Measurements from ENCODE around the gene TBCD. TPM values are rescaled to one million over a fixed set of nuclear protein-coding genes. Genes with fewer than 3 reads are reported as not detected.
A peak's percentile ranks its signal among the peaks of the same experiment; 100 is the strongest.

TBCD gene
- total and polyA plus RNA-seq, 9 of the 15 experiments (the other 6 are each of a cell fraction or from before 2014, with no cell fraction given) = 8.9 to 98.5 (median 28.0) TPM

DNA sequence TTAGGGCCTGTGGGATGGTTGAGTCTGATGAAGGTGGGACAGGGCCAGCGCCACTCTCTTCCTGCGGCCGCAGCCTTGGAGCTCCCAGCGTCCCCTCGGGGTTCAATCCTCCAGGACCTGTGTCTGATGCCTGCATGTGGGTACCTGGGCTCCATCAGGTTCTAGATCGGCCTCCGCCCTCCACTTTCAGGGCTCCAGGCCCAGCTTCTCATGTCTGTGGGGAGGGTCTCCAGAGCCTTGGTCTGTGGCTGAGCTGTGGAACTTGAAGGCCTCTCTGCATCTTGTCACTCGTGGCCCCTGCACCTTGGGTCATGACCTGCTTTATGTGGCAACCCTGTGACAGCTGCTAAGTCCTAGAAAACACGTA, 177.8 kb downstream of the TBCD start (continued):
- TF ChIP-seq, protein P1, sequence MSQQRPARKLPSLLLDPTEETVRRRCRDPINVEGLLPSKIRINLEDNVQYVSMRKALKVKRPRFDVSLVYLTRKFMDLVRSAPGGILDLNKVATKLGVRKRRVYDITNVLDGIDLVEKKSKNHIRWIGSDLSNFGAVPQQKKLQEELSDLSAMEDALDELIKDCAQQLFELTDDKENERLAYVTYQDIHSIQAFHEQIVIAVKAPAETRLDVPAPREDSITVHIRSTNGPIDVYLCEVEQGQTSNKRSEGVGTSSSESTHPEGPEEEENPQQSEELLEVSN (IDR thresholded peaks at IDR 0.05; ENCODE audit: borderline replicate concordance in 1 of 2, extremely low read depth in 1 of 2, insufficient read depth in 1 of 2, insufficient read length in 1 of 2, low read depth in 1 of 2, low read length in 1 of 2, poor library complexity in 1 of 2, severe bottlenecking in 1 of 2) = no peak
- no peak for TF ChIP-seq GTF2E2 (tag; IDR thresholded peaks at IDR 0.05)

DNA sequence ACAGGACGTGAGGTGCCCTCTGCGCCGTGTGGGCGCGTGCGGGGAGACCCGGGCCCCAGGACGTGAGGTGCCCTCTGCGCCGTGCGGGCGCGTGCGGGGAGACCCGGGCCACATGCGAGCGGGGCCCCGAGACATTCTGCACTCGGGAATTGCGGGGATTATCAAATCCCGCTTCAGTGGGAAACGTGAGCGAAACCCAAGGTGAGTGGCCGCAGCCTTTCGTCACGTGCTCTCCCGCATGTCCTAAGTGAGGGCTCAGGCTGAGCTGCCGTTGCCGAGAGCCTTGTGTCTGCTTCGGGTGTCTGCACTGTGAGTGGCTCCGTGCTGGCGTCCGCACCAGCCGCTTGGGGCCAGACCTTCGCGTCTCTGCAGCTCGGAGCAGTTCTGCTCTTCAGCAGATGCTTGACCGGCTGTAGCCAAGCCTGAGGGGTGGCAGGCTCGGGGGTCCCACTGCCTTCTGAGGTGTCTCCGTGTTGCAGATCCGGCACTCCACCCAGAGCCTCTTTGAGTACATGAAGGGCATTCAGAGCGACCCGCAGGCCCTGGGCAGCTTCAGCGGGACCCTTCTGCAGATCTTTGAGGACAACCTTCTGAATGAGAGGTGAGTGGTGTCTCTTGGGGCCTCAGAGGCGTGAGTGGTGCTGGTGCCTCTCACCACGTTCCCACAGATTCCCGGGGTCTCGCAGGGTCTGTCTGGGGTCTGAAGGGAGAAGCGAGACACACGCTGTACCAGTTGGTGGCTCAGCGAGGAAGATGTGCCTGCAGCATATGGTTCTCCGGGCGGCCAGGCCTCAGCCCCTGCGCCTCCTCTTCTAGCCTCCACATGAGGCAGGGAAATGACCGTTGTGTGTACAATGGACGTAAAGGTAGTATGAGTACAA, 178.4 kb downstream of the TBCD start:
- FAIRE-seq = no peak
- CTCF ChIA-PET (ENCODE audit: low intra/inter-chr PET ratio) = no interaction called here

More for the DNA sequence above, 178.4 kb downstream of the TBCD start:
- POLR2A ChIA-PET = interaction anchor here (0.6 to 1.0 kb wide), 3 partner anchors 13 to 178 kb away, joined by 3 to 4 read pairs (median 3); no protein-coding TSS in a partner anchor
- Histone ChIP-seq H2AFZ (ENCODE audit: low read depth, low read length) (no peak overlapping the region), H3K36me3 (ENCODE audit: control insufficient read depth, insufficient read depth, low read length) (peaks cover 79% of the 10 kb centered on the region; the same call in 2 of the 3 replicates), H3K4me2 (ENCODE audit: insufficient read depth, low read length) (no peak overlapping the region), H3K9ac (ENCODE audit: insufficient read depth in 1 of 2, low read depth in 2 of 2, low read length in 2 of 2) (peak overlapping the region in 1 of 2 experiments; percentile 7; a peak in 1 of 4 replicates), H3K27ac (ENCODE audit: extremely low read depth, low read depth, low read length) (no peak overlapping the region), H3K4me3 (no peak overlapping the region), H3K9me1 (ENCODE audit: control insufficient read depth, insufficient read depth, low read length) (no peaks in the 10 kb centered on the region), H4K20me1 (replicated peaks; ENCODE audit: control insufficient read depth, insufficient read depth, low read length) (no peaks in the 10 kb centered on the region), H3K9me3 (replicated peaks; ENCODE audit: control insufficient read depth, insufficient read depth, low read depth, low read length) (no peaks in the 10 kb centered on the region), H3K27me3 (ENCODE audit: control insufficient read depth in 2 of 2, insufficient read depth in 2 of 2, low read length in 2 of 2) (no peaks in the 10 kb centered on the region), H3K4me1 (replicated peaks in 1 of 2; ENCODE audit: control insufficient read depth in 2 of 2, insufficient read depth in 2 of 2, low read length in 2 of 2) (peaks cover 0 to 10% of the 10 kb centered on the region in 2 experiments; a peak in 2 of 5 replicates), H3K79me2 (ENCODE audit: control insufficient read depth, insufficient read depth, low read length) (no peaks in the 10 kb centered on the region)
- ATAC-seq (no peak), DNase-seq (ENCODE audit: extremely low read depth in 1 of 4, low spot score in 3 of 4) (no peak)
- BruUV-seq (replicated peaks) = no TSS peak
- WGBS (ENCODE audit: insufficient coverage, low coverage, missing lambda C conversion rate) = 93% methylated on average over 51 of the region's 56 CpGs
- intact Hi-C loops (cut with micrococcal nuclease) = no loop called here
- TF ChIP-seq RBM22 (IDR thresholded peaks at IDR 0.05; ENCODE audit: low read depth, low read length, poor library complexity, severe bottlenecking) = peak; percentile 19
- TF ChIP-seq ZBTB17 (CRISPR knock-in tag; IDR thresholded peaks at IDR 0.05) = no peak
- in situ Hi-C loops (cut with MboI) = no loop called here
